GM18867 (cell line): ENCODE results near the gene CYP46A1.
"Not testable (repeated sequence)": the region's sequence is repeated elsewhere in the genome, so short reads cannot be mapped to it uniquely, and the experiment has no call there.

Source experiments
- ATAC-seq: cut with Tn5 transposase; IDR thresholded peaks from one replicate; pipeline ENCODE4 v1.9.1; 2021; ENCODE audit warnings: mild to moderate bottlenecking, moderate library complexity; ENCODE audit not compliant: unreplicated experiment

Gene CYP46A1

GRCh38 chr14:99754141-99755067 is 70.3 kb downstream of the CYP46A1 start:
- ATAC-seq, result no peak

- no peak for ATAC-seq
These were observed 70.9 kb downstream of the CYP46A1 start for GRCh38 chr14:99755068-99755405.

- no peak for ATAC-seq
These were observed 71.8 kb downstream of the CYP46A1 start for GRCh38 chr14:99755629-99756603.

- no peak for ATAC-seq
These were observed 72.7 kb downstream of the CYP46A1 start for GRCh38 chr14:99756796-99757195.

GRCh38 chr14:99757331-99758070 is 73.4 kb downstream of the CYP46A1 start:
- ATAC-seq, result no peak

- no peak for ATAC-seq
These were observed 74.2 kb downstream of the CYP46A1 start for GRCh38 chr14:99758121-99758821.

- ATAC-seq, result no peak
These were observed 74.9 kb downstream of the CYP46A1 start for GRCh38 chr14:99758872-99759545.

GRCh38 chr14:99759546-99759925 is 75.4 kb downstream of the CYP46A1 start:
- ATAC-seq, result no peak

GRCh38 chr14:99760817-99761216 is 76.7 kb downstream of the CYP46A1 start:
- ATAC-seq, result no peak

- ATAC-seq, result not testable (repeated sequence)
These were observed 78.8 kb downstream of the CYP46A1 start for GRCh38 chr14:99762911-99763310.

GRCh38 chr14:99763527-99764221 is 79.6 kb downstream of the CYP46A1 start:
- ATAC-seq, result no peak

GRCh38 chr14:99764222-99764706 is 80.2 kb downstream of the CYP46A1 start:
- no peak for ATAC-seq

GRCh38 chr14:99768381-99768780 is 84.3 kb downstream of the CYP46A1 start:
- no peak for ATAC-seq

- no peak for ATAC-seq
These were observed 85.0 kb downstream of the CYP46A1 start for GRCh38 chr14:99769123-99769522.

- ATAC-seq, result no peak
These were observed 85.7 kb downstream of the CYP46A1 start for GRCh38 chr14:99769799-99770198.

GRCh38 chr14:99772371-99773283 is 88.5 kb downstream of the CYP46A1 start:
- ATAC-seq, result no peak

GRCh38 chr14:99773521-99774497 is 89.7 kb downstream of the CYP46A1 start:
- ATAC-seq, result no peak
